Measurements from ENCODE around the gene FOXRED2. TPM values are rescaled to one million over a fixed set of nuclear protein-coding genes. Genes with fewer than 3 reads are reported as not detected.
"Not testable (repeated sequence)": the region's sequence is repeated elsewhere in the genome, so short reads cannot be mapped to it uniquely, and the experiment has no call there.

FOXRED2 gene
- total RNA-seq, 2 donors from 2014 or later, result 2.0 to 4.9 TPM

- Histone ChIP-seq H3K9me3 (no peaks in the 10 kb centered on the region), H3K4me3 (no peak overlapping the region), H3K4me1 (peaks cover 60% of the 10 kb centered on the region), H3K36me3 (replicated peaks in 1 of 2; ENCODE audit: insufficient read depth in 1 of 2, low read depth in 2 of 2) (no peaks in the 10 kb centered on the region), H3K27me3 (no peaks in the 10 kb centered on the region), H3K27ac (peak overlapping the region; percentile 90 to 99 (median 93))
- TF ChIP-seq POLR2A (IDR thresholded peaks at IDR 0.05), result no peak
- intact Hi-C loops (cut with DNase I), result no loop called here
- WGBS, 2 donors, result 62 to 70% methylated on average over 19 to 21 of the region's 21 CpGs
- peak; percentile 55 to 73 (median 60) for DNase-seq
- no peak for ATAC-seq
Observed at GRCh38 chr22:36455571-36456463, 51.0 kb downstream of the FOXRED2 start.

- peak; percentile 71 to 81 (median 76) for TF ChIP-seq POLR2A (IDR thresholded peaks at IDR 0.05)
- peak in 2 of 7 experiments; percentile 27 to 28 for TF ChIP-seq CTCF (IDR thresholded peaks at IDR 0.05)
- Histone ChIP-seq H3K4me3 (no peak overlapping the region), H3K9me3 (no peaks in the 10 kb centered on the region), H3K4me1 (peaks cover 61% of the 10 kb centered on the region), H3K27ac (peak overlapping the region; percentile 90 to 99 (median 93)), H3K27me3 (no peaks in the 10 kb centered on the region), H3K36me3 (replicated peaks in 1 of 2; ENCODE audit: insufficient read depth in 1 of 2, low read depth in 2 of 2) (no peaks in the 10 kb centered on the region)
- WGBS, 2 donors, result 1 to 40% methylated on average over 1 to 50 of the region's 61 CpGs
- intact Hi-C loops (cut with DNase I), result no loop called here
- peak; percentile 72 for ATAC-seq
- peak; percentile 94 to 96 (median 96) for DNase-seq
Observed at GRCh38 chr22:36454916-36455570, 51.8 kb downstream of the FOXRED2 start.

- H3K4me1 ChIP-seq, result peaks cover 71% of the 10 kb centered on the region
- ATAC-seq (no peak), DNase-seq (no peak)
- H3K36me3 ChIP-seq (replicated peaks in 1 of 2; ENCODE audit: insufficient read depth in 1 of 2, low read depth in 2 of 2), result no peaks in the 10 kb centered on the region
- intact Hi-C loops (cut with DNase I), result no loop called here
- peak overlapping the region in 3 of 4 donors; percentile 91 to 99 (median 95) for H3K27ac ChIP-seq
- 93 to 97% methylated on average over 10 to 16 of the region's 16 CpGs for WGBS, 2 donors
- H3K4me3 ChIP-seq, result no peak overlapping the region
- no peaks in the 10 kb centered on the region for H3K9me3 ChIP-seq
- TF ChIP-seq CTCF (IDR thresholded peaks at IDR 0.05) (no peak), POLR2A (IDR thresholded peaks at IDR 0.05) (no peak)
- H3K27me3 ChIP-seq, result no peaks in the 10 kb centered on the region
Observed at GRCh38 chr22:36453855-36454378, 52.9 kb downstream of the FOXRED2 start.

- H3K27me3 ChIP-seq; ATAC-seq; H3K4me3 ChIP-seq; H3K9me3 ChIP-seq; intact Hi-C loops (cut with DNase I); H3K36me3 ChIP-seq (replicated peaks in 1 of 2; ENCODE audit: insufficient read depth in 1 of 2, low read depth in 2 of 2): not testable (repeated sequence)
- peak in 1 of 4 donors; percentile 20 for DNase-seq
- Histone ChIP-seq H3K4me1 (peaks cover 72% of the 10 kb centered on the region), H3K27ac (peak overlapping the region; percentile 87 to 99 (median 93))
- WGBS, 2 donors, result 72 to 77% methylated on average over 5 of the region's 5 CpGs
Observed at GRCh38 chr22:36452978-36453607, 53.7 kb downstream of the FOXRED2 start.

GRCh38 chr22:36452250-36452977, 54.4 kb downstream of the FOXRED2 start:
- TF ChIP-seq POLR2A (IDR thresholded peaks at IDR 0.05) (no peak), CTCF (IDR thresholded peaks at IDR 0.05) (no peak)
- Histone ChIP-seq H3K27ac (peak overlapping the region; percentile 87 to 99 (median 90)), H3K4me1 (peaks cover 68% of the 10 kb centered on the region), H3K36me3 (replicated peaks in 1 of 2; ENCODE audit: insufficient read depth in 1 of 2, low read depth in 2 of 2) (no peaks in the 10 kb centered on the region), H3K27me3 (no peaks in the 10 kb centered on the region), H3K4me3 (no peak overlapping the region), H3K9me3 (no peaks in the 10 kb centered on the region)
- DNase-seq, result no peak
- 50 to 56% methylated on average over 8 to 9 of the region's 9 CpGs for WGBS, 2 donors
- intact Hi-C loops (cut with DNase I), result no loop called here
- no peak for ATAC-seq

- ATAC-seq; H3K36me3 ChIP-seq (replicated peaks in 1 of 2; ENCODE audit: insufficient read depth in 1 of 2, low read depth in 2 of 2); intact Hi-C loops (cut with DNase I); H3K4me3 ChIP-seq; H3K9me3 ChIP-seq; H3K27me3 ChIP-seq: not testable (repeated sequence)
- WGBS, 2 donors, result 81 to 82% methylated on average over 7 of the region's 7 CpGs
- Histone ChIP-seq H3K4me1 (peaks cover 63% of the 10 kb centered on the region), H3K27ac (peak overlapping the region; percentile 56 to 99 (median 90))
- peak in 2 of 4 donors; percentile 14 to 45 for DNase-seq
Observed at GRCh38 chr22:36450923-36451322, 55.9 kb downstream of the FOXRED2 start.

All from body of pancreas (tissue), 4 donors.